IMR-90 (cell line): ENCODE measurements around the gene POLR2F. TPM values are rescaled to one million over a fixed set of nuclear protein-coding genes. Genes with fewer than 3 reads are reported as not detected.

ENCODE experiments used
- ATAC-seq: fragments of 200-7000 bp; cut with Tn5 transposase; 2 replicates; pipeline ENCODE4 v1.9.1; 2020; ENCODE audit warnings: low read depth, mild to moderate bottlenecking, moderate library complexity
- BruUV-seq: library from RNA; stranded (reverse); fragments of 400-500 nt; replicated peaks from 2 replicates; lab custom pipeline; 2021; lab: Mats Ljungman, UMichigan
- CTCF ChIA-PET: fragments of 300-600 bp; formaldehyde crosslinking; extraction: SDS; loops from one replicate; lab custom pipeline; 2021; ENCODE audit warnings: antibody characterized with exemption; lab: Yijun Ruan, JAX
- POLR2A ChIA-PET: fragments of 300-600 bp; sonication (Branson Sonifier 250); formaldehyde crosslinking; loops from one replicate; lab custom pipeline; 2022; ENCODE audit warnings: antibody characterized with exemption; ENCODE audit not compliant: unreplicated experiment; lab: Charles Lee
- DNase-seq: peaks from one replicate; pipeline ENCODE4 v3.0.0; 2013
- H2AFZ ChIP-seq: replicated peaks from 2 replicates; pipeline ENCODE3; 2013; ENCODE audit warnings: low read length, mild to moderate bottlenecking; ENCODE audit not compliant: poor library complexity
- H2AK5ac ChIP-seq: 2 replicates; pipeline ENCODE4 v1.6.1; 2013; ENCODE audit warnings: low read depth, low read length, inconsistent platforms
- H2AK9ac ChIP-seq: replicated peaks from 2 replicates; pipeline ENCODE3; 2013; ENCODE audit warnings: mild to moderate bottlenecking, low read depth, low read length, moderate library complexity; ENCODE audit not compliant: poor library complexity
- H2BK120ac ChIP-seq: 2 replicates; pipeline ENCODE4 v1.6.1; 2013; ENCODE audit warnings: low read depth, low read length, inconsistent platforms
- H2BK15ac ChIP-seq: 3 replicates; pipeline ENCODE4 v1.6.1; 2013; ENCODE audit warnings: low read depth, low read length, inconsistent platforms
- H2BK20ac ChIP-seq: 2 replicates; pipeline ENCODE4 v1.6.1; 2013; ENCODE audit warnings: low read depth, mild to moderate bottlenecking, inconsistent platforms, low read length, moderate library complexity
- H2BK5ac ChIP-seq: 2 replicates; pipeline ENCODE4 v1.6.1; 2013; ENCODE audit warnings: mild to moderate bottlenecking, low read depth, low read length, inconsistent platforms; ENCODE audit not compliant: poor library complexity, severe bottlenecking
- H3K14ac ChIP-seq: replicated peaks from 2 replicates; pipeline ENCODE4 v1.6.1; 2013; ENCODE audit warnings: low read depth, low read length, inconsistent platforms
- H3K18ac ChIP-seq: 2 replicates; pipeline ENCODE4 v1.6.1; 2013; ENCODE audit warnings: low read depth, low read length, control low read depth
- H3K23ac ChIP-seq: 2 replicates; pipeline ENCODE4 v1.6.1; 2013; ENCODE audit warnings: low read depth, low read length, inconsistent platforms
- H3K27ac ChIP-seq: 2 replicates; pipeline ENCODE4 v1.5.1; 2013; ENCODE audit warnings: mild to moderate bottlenecking, control low read depth, low read length; ENCODE audit not compliant: insufficient read depth
- H3K27me3 ChIP-seq: 2 replicates; pipeline ENCODE4 v1.6.1; 2013; ENCODE audit warnings: low read length; ENCODE audit not compliant: control insufficient read depth, insufficient read depth
- H3K36me3 ChIP-seq: 2 replicates; pipeline ENCODE4 v1.6.1; 2013; ENCODE audit warnings: low read length, mixed read lengths; ENCODE audit not compliant: control insufficient read depth, insufficient read depth
- H3K4ac ChIP-seq: 2 replicates; pipeline ENCODE4 v1.6.1; 2013; ENCODE audit warnings: low read depth, low read length, inconsistent platforms
- H3K4me1 ChIP-seq: 2 replicates; pipeline ENCODE4 v1.6.1; 2013; ENCODE audit warnings: low read length, mixed read lengths; ENCODE audit not compliant: control insufficient read depth, insufficient read depth
- H3K4me2 ChIP-seq: 2 replicates; pipeline ENCODE4 v1.6.1; 2013; ENCODE audit warnings: low read depth, mild to moderate bottlenecking, control low read depth, low read length, moderate library complexity
- H3K4me3 ChIP-seq: 2 replicates; pipeline ENCODE4 v1.5.1; 2013; ENCODE audit warnings: low read depth, mild to moderate bottlenecking, control low read depth, low read length, moderate library complexity; ENCODE audit not compliant: insufficient read depth
- H3K56ac ChIP-seq: 2 replicates; pipeline ENCODE4 v1.6.1; 2013; ENCODE audit warnings: low read length, inconsistent platforms; ENCODE audit not compliant: insufficient read depth; ENCODE audit errors: extremely low read depth
- H3K79me1 ChIP-seq, 2 experiments: 2 replicates each; pipeline ENCODE4 v1.6.1; 2013; ENCODE audit warnings: low read length in 2 of 2, inconsistent platforms in 1 of 2, low read depth in 1 of 2
- H3K9ac ChIP-seq: 2 replicates; pipeline ENCODE4 v1.6.1; 2013; ENCODE audit warnings: low read depth, low read length, control low read depth
- H3K9me1 ChIP-seq: 2 replicates; pipeline ENCODE4 v1.6.1; 2013; ENCODE audit warnings: low read length, inconsistent platforms; ENCODE audit not compliant: insufficient read depth
- H3K9me3 ChIP-seq: 2 replicates; pipeline ENCODE4 v1.6.1; 2013; ENCODE audit warnings: low read length; ENCODE audit not compliant: control insufficient read depth, insufficient read depth
- H4K20me1 ChIP-seq: 2 replicates; pipeline ENCODE4 v1.6.1; 2013; ENCODE audit warnings: low read length, inconsistent platforms; ENCODE audit not compliant: insufficient read depth
- H4K5ac ChIP-seq: 2 replicates; pipeline ENCODE4 v1.6.1; 2013; ENCODE audit warnings: mild to moderate bottlenecking, low read depth, low read length, control low read depth
- H4K8ac ChIP-seq, 2 experiments: 2 replicates each; pipeline ENCODE4 v1.6.1; 2013; ENCODE audit warnings: low read depth in 2 of 2, low read length in 2 of 2, control low read depth in 1 of 2, inconsistent platforms in 1 of 2
- H4K91ac ChIP-seq: 2 replicates; pipeline ENCODE4 v1.6.1; 2013; ENCODE audit warnings: low read depth, low read length, inconsistent platforms; ENCODE audit not compliant: insufficient read depth
- BHLHE40 ChIP-seq: fragments of 150-350 bp; IDR thresholded peaks from 2 replicates; pipeline ENCODE4 v1.6.1; 2016; ENCODE audit warnings: mild to moderate bottlenecking, low read depth, low read length
- CEBPB ChIP-seq: IDR thresholded peaks from 2 replicates; pipeline ENCODE4 v1.6.1; 2012; ENCODE audit warnings: low read depth, low read length, improper control_type of control experiment
- CTCF ChIP-seq: conservative IDR thresholded peaks from 2 replicates; pipeline ENCODE4 v1.5.1; 2012; ENCODE audit warnings: mild to moderate bottlenecking, low read depth, low read length, improper control_type of control experiment
- FOS ChIP-seq: fragments of 150-350 bp; IDR thresholded peaks from 2 replicates; pipeline ENCODE4 v1.6.1; 2016; ENCODE audit warnings: low read depth, low read length
- MAFK ChIP-seq: IDR thresholded peaks from 2 replicates; pipeline ENCODE4 v1.6.1; 2012; ENCODE audit warnings: low read depth, low read length, improper control_type of control experiment
- MAZ ChIP-seq: IDR thresholded peaks from 2 replicates; pipeline ENCODE4 v1.6.1; 2012; ENCODE audit warnings: low read depth, mild to moderate bottlenecking, low read length, improper control_type of control experiment, moderate library complexity, borderline replicate concordance
- POLR2A ChIP-seq: IDR thresholded peaks from 2 replicates; pipeline ENCODE4 v1.6.1; 2012; ENCODE audit warnings: mild to moderate bottlenecking, low read depth, low read length
- RAD21 ChIP-seq: IDR thresholded peaks from 2 replicates; pipeline ENCODE4 v1.6.1; 2012; ENCODE audit warnings: low read length, improper control_type of control experiment
- USF2 ChIP-seq: fragments of 150-350 bp; IDR thresholded peaks from 2 replicates; pipeline ENCODE4 v1.6.1; 2017; ENCODE audit warnings: mild to moderate bottlenecking, antibody characterized with exemption, low read length, low read depth
- WGBS, 2 experiments: methylation state at CpG; one replicate each; pipeline versions ENCODE4 v1.1.5 to v1.1.7; 2013; ENCODE audit warnings: missing lambda C conversion rate in 2 of 2; ENCODE audit not compliant: insufficient read length in 1 of 2; ENCODE audit errors: extremely low coverage in 2 of 2; 5-methylcytosine and 5-hydroxymethylcytosine counted together
- dilution Hi-C: fragments of 300-500 bp; cut with HindIII; formaldehyde crosslinking; loops from one replicate; pipeline ENCODE4 v1.14.3; 2018; ENCODE audit warnings: low sequenced_read_pairs; ENCODE audit not compliant: unreplicated experiment
- in situ Hi-C: fragments of 300-500 bp; cut with MboI; formaldehyde crosslinking; loops from 3 replicates; pipeline ENCODE4 v1.14.3; 2019; ENCODE audit warnings: low sequenced_read_pairs, inconsistent platforms, mixed read lengths
- intact Hi-C: fragments of 100-400 bp; cut with micrococcal nuclease; formaldehyde crosslinking; loops from 2 replicates; pipeline ENCODE4 v1.10.0; 2022
- polyA plus RNA-seq, 3 experiments: library from polyadenylated mRNA; depleted of rRNA; stranded (reverse); fragments of >200 nt; gene quantifications; 2 replicates each; pipeline ENCODE4 v1.2.3, GENCODE V29; 2012; ENCODE audit warnings: low replicate concordance in 1 of 3
- total RNA-seq: library from RNA; depleted of rRNA; stranded (reverse); fragments of >200 nt; gene quantifications from 2 replicates; pipeline ENCODE4 v1.2.3, GENCODE V29; 2012

POLR2F gene
- total and polyA plus RNA-seq, 2 of the 4 experiments (the other 2 are of a cell fraction) = 26.0 to 147 TPM

GRCh38 chr22:37990862-37991261 is 37.4 kb downstream of the POLR2F start:
- H2BK120ac ChIP-seq = no peak overlapping the region
- no peak for TF ChIP-seq MAFK
- no peak for TF ChIP-seq USF2
- no peak for TF ChIP-seq FOS
- no peak for TF ChIP-seq RAD21
- no peak for TF ChIP-seq MAZ
- TF ChIP-seq POLR2A = no peak
- TF ChIP-seq BHLHE40 = no peak
- TF ChIP-seq CEBPB = no peak
- no peak for TF ChIP-seq CTCF
- H3K56ac ChIP-seq = no peak overlapping the region
- H2AK9ac ChIP-seq = no peak overlapping the region
- H3K27ac ChIP-seq = no peak overlapping the region
- H3K4me3 ChIP-seq = no peak overlapping the region
- H4K20me1 ChIP-seq = no peaks in the 10 kb centered on the region
- ATAC-seq = no peak
- H2AFZ ChIP-seq = no peak overlapping the region
- dilution Hi-C loops (no loop called here), intact Hi-C loops (no loop called here), in situ Hi-C loops (no loop called here)
- no peak overlapping the region for H4K5ac ChIP-seq
- no peaks in the 10 kb centered on the region for H3K36me3 ChIP-seq
- no peak overlapping the region; the same call in 1 of the 2 replicates for H3K14ac ChIP-seq
- H3K4me1 ChIP-seq = no peaks in the 10 kb centered on the region
- H3K9me1 ChIP-seq = peaks cover 8% of the 10 kb centered on the region; the same call in 1 of the 2 replicates
- POLR2A ChIA-PET = interaction anchor here (0.5 kb wide), 1 partner anchor 85 kb away, joined by 3 read pairs; the partner anchor contains the start of gene MICALL1
- BruUV-seq = no TSS peak
- 83% methylated on average over 1 of the region's 7 CpGs; no CpG with 5 or more reads in 1 of the 2 experiments for WGBS, 2 experiments
- H3K9me3 ChIP-seq = no peaks in the 10 kb centered on the region
- H2BK15ac ChIP-seq = no peak overlapping the region
- H3K4me2 ChIP-seq = no peak overlapping the region
- H4K91ac ChIP-seq = no peak overlapping the region
- H2BK20ac ChIP-seq = no peak overlapping the region
- H3K4ac ChIP-seq = no peak overlapping the region
- no peak overlapping the region for H3K23ac ChIP-seq
- H3K79me1 ChIP-seq = no peaks in the 10 kb centered on the region
- CTCF ChIA-PET = no interaction called here
- DNase-seq = no peak
- H4K8ac ChIP-seq = no peak overlapping the region
- no peak overlapping the region for H3K18ac ChIP-seq
- no peaks in the 10 kb centered on the region; the same call in 1 of the 2 replicates for H3K27me3 ChIP-seq
- no peak overlapping the region for H2BK5ac ChIP-seq
- no peak overlapping the region for H3K9ac ChIP-seq
- H2AK5ac ChIP-seq = no peak overlapping the region
